ENCODE data around the gene AGAP1.
"Not testable (repeated sequence)": the region's sequence is repeated elsewhere in the genome, so short reads cannot be mapped to it uniquely, and the experiment has no call there.

The AGAP1 gene

DNA sequence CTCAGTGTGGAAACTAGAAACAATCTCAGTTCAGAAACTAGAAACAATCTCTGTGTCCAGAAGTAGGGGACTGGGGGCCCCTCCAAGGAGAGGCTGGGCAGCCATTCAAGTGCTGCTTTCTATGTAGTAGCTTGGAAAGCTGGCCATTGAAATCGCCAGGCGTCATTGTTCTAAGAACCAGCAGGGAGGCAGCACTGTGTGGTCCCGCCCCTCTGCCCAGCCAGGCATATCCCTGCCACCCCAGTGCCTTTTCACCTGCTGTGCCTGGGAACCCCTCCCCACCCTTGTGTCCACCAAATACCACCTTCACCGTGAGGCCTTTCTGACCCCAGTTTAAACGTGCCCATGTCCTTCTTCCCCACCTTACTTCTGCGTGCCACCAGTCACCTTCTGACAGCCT is 452.7 kb downstream of the AGAP1 start:
- no peak for DNase-seq (ENCODE audit: low spot score)

DNA sequence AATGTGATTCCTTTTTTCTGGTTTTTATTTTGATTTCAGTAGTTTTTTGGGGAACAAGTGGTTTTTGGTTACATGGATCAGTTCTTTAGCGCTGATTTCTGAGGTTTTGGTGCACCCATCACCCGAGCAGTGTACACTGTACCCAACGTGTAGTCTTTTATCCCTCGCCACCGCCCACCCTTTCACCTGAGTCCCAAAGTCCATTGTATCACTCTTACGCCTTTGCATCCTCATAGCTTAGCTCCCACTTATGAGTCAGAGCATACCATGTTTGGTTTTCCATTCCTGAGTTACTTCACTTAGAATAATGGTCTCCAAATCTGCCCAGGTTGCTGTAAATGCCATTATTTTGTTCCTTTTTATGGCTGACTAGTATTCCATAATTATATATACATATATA is 453.2 kb downstream of the AGAP1 start:
- DNase-seq (ENCODE audit: low spot score) = not testable (repeated sequence)

DNA sequence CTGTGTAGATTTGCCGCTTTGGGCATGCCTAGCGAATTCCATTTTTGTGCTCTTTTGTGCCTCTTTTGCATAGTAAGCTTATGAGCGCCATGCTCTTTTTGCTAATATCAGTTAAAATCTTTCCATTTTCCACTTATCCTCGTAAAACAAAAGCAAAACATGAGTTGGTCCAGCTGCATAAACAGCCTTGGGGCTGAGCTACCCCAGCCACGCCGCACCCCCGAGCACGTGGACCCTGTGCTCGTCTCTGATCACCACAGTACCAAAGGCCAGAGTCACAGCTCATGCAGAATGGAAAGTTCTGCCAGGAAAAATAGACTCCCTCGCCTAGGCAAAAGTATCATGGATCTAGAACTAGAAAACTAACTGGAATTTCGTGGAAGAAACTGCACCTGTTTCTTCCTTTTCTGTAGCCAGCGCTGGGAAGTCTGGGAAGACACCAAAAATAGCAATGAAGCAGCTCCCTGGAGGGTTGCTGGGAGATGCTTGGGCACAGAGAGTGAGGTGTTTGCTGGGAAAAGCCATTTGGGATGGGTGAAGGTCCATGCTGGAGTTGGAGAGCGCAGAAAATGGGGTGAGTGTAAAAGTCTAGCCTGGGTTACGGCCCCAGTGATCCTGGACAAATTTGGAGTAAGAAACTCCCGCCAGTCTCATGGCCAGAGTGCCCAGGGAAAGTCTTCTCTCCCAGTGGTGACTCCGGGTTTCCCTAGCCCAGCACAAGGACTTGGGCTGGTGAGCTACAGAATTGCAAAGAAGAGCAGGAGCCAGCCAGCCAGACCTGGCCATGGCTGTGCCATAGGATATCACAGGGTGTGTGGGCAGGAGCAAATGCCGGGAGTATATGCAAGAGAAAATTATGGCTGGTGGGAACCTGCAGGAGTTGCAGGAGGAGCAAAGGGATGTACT is 456.0 kb downstream of the AGAP1 start:
- DNase-seq (ENCODE audit: low spot score) = no peak

DNA sequence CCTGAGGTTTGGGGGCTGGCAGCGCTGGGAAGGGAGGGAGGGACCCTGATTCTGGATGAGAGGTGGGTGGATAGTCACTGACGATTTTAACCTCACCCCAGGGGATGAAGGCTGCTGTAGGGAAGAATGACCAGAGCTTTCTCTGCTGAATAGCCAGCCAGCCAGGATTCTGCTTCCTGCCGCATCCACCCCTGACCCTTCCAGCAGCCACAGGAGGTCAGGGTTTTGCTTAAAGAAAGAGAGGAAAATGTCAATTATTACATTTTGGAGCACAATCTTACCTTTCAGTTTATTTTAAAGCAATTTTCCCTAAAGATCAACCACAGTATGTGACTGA is 456.6 kb downstream of the AGAP1 start:
- no peak for DNase-seq (ENCODE audit: low spot score)

DNA sequence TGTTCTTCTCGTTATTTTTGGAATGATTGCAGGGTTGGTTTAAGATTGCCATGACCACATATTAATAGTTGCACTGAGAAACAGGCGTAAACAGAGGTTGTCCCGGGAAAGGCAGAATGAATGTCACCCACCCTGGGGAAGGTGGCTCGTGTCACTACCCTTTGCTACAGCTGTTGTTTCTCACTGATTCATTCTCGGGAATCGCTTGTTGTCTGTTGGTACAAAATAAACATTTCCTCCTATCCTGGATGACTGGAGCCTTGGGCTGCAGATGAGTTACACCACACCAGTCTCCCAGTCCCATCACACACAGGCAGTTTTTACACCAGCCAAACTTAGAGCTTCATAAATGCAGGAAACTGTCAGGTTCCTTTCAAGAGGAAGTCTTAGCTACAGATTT is 457.6 kb downstream of the AGAP1 start:
- no peak for DNase-seq (ENCODE audit: low spot score)

DNA sequence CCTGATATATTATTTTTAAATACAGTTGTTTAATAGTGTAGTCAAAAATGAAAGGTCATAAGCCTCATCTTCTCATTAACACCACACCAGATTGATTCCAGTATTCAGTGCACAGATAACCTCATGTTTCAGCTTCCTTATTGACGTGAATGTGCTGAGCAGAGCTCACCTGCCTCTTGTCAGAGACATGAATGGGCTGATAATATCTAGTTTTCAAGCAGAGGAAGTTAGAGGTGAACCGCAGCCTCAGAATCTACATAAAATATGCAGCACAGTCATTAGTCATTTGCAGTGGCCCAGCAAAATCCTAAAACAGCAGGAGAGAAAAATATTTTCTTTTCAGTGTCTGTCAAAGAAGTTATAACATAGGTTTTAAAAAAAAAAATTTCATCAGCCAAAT is 458.1 kb downstream of the AGAP1 start:
- peak; percentile 14 for DNase-seq (ENCODE audit: low spot score)

DNA sequence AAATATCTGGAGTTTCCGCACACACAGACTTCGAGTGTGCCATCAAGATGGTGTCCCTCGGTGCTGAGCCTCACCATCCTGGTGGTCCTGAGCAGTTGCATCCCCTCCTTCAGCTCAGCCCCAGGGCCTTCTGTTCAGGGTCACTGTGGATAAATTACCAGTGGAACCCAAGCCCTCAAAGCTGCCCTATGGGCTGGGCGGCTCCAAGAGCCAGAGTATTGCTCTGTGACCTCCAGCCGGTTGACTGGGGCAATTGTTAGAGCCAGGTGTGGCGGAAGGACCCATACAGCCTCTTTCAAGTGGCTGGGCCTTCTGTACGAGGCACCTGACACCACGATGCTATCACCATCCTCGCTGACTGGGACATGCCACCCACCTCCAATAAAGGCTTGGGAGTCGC is 458.9 kb downstream of the AGAP1 start:
- DNase-seq (ENCODE audit: low spot score) = no peak

DNA sequence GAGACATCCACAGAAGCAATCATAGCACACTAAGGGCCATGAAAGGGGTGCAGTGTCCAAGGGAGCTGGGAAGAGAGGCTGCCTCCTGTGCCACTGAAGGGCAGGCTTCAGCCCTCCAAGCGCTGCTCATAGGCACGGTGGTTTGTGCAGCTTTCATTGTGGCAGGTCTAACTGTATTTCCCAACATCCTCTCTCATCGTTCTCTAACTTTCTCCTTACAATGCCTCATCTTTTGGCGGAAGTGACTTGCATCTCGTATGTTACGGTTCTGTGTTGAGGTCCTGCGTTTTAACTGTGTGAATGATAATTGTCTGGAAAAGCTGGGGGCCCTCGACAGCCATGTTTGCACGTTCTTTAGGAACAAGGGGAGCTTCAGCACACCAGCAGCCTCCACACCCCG is 460.4 kb downstream of the AGAP1 start:
- no peak for DNase-seq (ENCODE audit: low spot score)

DNA sequence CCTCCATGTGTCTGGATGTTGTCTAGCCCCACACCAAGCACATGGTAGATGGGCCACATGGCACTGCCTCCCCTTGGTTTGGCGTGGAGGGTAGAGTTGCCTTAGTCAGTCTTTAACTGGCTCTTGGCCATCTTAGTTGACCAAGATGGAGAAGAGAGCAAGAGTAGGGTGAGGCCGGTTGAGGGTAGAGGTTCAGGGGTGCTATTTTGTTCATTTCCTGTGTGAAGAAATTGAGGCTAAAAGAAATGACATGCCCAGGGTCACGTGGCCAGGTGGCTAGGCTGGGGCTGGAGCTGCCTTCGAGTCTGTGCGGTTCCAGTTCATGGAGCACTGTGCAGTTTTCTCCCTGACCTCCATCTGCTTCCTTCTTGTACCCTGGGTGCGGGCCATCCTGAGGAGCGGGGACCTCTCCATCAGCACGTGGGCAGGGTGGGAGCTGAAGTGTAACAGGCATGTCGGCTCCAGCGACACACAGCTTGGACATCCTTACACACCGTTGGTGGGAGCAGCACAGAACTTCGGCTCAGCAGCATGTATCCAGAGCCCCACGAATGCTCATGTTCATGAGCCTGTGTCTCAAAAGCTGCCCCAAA is 461.1 kb downstream of the AGAP1 start:
- DNase-seq (ENCODE audit: low spot score) = no peak

DNA sequence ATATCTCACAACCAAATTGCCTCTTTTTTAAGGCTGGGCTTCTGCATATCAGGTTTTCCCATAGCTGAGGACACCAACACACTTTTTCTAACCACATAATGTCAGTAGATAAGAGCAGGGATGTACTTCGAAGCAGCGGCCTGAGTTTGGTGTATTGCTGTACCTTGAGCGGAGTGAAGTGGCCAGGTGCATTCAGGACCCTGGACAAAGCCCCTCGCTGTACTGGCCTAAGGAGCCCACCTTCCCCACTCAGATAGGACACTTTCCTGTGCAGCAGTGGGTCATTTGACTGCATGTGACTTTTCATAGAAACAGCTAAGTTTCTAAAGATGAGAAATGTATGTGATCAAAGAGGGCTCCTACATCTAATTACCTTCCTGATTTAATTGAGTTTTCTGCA is 461.8 kb downstream of the AGAP1 start:
- no peak for DNase-seq (ENCODE audit: low spot score)

DNA sequence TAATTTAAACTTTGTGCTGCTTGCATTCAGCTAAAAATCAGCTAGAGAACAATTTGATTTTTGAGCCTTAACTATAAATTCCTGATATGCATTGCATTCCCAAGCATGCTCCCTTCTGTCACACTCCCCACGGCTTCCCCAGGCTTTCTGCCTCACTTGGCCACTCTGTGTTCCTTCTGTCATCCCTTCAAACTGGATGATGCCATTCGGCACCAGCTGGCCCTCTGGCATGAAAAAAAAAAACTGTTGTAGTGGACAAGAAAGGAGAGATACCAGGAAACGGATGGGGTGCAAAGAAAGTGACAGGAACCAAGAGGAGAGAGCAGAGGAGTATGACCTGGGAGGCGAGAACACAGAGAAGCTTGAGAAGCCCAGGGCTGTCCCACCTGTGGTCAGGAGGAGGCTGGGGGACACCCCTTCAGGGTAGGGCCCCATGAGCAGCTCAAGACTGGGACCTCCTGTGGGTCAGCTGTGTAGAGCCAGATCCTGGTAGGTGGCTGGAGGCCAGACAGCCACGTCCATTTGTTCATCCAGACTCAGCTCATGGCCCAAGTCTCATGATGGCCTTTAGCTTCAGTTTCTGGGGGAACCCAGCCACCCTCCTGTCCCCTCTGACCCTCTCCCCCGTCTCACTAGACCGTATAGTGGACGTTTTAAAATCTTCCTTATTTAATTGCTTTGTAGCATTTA is 462.6 kb downstream of the AGAP1 start:
- DNase-seq (ENCODE audit: low spot score) = no peak

DNA sequence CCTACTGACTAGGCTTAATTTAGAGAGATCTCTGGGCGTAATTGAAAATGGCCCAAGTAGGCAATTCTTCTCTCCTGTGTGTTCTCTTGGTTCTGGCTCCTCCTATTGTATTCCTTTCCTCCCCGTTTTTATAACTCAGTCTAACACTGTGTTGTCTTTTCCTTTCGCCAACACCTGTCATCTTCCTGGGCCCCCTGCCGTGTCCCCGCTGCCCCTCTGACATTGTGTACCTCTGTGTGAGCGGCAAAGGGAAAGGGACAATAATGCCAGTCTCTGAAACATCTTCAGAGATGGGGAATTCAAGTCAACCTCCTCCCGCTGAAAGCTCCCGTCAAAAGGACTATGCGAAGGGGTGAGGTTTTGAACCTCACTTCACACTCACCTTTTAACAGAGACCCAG is 463.4 kb downstream of the AGAP1 start:
- no peak for DNase-seq (ENCODE audit: low spot score)

DNA sequence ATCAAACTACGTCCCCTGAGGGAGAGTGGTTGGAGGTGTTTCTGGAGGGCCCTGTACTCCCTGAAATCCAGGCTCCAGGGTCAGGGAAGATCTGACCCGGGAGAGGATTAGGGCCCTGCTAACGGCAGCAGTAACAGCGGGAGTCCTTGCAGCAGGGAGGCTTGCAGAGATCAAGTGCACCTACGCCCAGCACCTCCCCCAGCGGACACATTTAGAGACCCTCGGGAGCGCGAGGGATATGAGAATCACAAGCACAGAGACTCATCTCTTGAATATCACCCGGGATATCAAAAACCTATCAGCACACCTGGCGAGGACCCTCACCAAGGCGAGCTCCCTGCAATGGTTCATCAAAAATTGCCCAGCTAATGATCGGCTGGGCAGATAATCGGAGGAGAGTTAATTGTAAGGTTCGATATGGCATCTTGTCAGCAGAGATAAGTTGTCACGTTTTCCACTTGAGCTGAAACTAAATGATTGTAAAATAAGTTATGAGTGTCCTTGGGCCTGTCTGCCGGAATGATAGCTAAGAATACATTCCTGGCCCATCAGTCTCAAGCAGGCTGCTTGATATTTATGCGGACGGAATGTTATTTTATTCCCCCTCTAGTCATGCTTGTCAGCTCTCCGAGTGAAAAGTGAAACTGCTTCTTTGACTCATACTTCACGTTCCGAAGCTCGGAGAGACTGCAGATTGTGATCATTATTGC is 464.5 kb downstream of the AGAP1 start:
- no peak for DNase-seq (ENCODE audit: low spot score)

DNA sequence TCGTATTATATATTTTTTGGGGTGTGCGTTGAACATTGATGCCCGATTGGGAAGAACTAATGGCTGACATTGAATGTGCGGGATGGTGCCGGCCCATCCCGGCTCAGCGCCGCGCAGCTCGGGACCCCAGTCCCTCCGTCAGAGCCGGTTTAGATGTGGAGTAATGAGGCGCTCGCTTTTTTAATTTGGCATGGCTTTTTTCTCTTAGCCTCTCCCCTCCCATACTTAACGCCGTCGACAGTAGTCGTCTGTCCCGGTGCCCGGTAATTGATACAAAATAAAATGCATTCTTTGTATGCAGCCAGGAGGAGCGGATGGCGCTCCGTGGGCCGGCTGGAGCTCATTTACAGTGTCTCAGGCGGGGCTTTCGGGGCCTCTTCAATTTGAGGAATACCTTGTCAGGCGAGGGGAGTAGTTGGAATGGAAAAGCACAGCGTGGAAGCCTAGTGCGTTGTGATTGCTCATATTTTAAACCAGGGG is 465.1 kb downstream of the AGAP1 start:
- DNase-seq (ENCODE audit: low spot score) = no peak

DNA sequence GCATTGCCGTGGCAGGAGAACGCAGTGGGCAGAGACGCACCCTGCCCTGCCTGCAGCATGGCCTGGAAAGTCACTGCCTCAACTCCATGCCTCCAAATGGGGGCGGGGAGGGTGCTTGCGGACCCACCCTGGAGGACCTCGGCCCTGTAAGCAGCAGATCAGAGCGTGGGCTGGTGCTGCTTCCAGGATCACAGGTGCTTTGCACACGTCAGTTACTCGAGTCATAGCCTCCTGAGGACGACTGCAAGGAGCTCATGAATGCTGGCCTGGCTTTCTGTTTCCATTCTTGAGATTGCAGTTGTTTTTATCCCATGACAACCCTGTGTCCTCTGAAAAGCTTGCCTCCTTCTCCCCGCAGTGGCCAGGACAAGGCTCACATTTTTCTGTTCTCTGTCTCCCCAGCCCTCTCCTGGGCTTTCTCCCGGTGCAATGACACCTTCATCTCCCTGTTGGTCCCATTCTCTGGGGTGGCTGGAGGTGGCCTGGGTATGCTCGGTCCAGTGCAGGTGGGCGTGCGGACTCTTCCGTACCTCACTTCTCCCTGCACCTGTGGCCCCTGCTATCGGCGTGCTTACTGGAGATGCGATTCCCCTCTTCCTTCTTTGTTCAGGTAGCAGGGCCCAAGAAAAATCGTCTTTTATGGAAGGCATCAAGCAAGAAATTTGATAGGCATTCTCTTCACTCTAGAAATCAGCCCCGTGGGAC is 466.3 kb downstream of the AGAP1 start:
- no peak for DNase-seq (ENCODE audit: low spot score)

DNA sequence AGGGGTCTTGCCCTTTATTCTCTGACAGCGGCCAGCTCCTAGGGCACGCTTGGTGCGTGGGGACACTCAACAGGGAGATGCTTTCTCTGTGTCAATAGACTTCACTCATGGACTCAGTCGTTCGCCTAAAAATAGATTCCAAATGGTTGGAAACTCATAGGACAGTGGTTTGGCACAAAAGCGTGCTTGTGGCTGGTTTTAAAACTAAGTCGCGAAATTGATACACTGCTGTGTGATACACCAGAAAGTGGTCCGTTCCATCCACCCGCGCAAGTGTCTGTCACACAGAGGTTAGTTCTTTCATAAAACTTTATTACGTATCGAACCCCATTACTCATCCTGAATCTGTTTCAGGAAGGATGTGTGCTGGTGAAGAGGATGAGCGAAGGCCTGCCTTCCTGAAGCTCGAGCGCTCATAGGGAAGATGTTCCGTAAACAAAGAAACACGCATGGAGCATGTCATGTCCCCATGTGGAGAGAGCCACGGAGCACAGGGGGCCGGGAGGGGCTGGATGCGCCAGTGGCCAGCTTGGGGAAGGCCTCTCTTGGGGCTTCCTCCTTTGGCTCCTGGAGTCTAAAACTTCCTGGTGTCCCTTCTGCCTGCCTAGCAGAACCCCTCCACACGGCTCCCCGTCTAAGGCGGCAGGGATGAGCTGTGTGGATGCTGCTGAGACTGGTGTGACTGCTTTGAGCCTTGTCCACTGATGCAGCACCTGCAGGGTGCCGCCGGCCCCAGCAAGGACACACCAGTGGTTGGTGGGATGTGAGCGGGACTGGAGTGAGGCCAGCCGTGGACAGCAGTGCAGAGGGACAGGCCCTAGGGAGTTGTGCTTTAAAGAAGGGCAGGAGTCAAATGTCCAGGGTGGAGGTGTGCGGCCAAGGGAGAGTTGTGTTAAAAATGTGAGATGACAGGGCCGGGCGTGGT is 467.1 kb downstream of the AGAP1 start:
- no peak for DNase-seq (ENCODE audit: low spot score)

DNA sequence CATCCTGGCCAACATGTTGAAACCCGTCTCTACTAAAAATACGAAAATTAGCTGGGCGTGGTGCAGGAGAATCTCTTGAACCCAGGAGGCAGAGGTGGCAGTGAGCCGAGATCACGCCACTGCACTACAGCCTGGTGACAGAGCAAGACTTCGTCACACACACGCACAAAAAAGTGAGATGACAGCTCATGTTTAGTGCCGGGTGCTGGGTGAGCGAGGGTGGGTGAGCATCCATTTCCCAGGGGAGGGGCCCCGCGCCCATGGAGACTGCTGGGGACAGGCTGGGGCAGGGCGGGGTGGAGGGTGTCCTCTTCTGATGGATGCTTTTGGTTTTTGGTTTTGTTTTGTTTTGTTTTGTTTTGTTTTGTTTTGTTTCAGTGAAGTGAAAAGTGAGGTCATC is 467.9 kb downstream of the AGAP1 start:
- no peak for DNase-seq (ENCODE audit: low spot score)

DNA sequence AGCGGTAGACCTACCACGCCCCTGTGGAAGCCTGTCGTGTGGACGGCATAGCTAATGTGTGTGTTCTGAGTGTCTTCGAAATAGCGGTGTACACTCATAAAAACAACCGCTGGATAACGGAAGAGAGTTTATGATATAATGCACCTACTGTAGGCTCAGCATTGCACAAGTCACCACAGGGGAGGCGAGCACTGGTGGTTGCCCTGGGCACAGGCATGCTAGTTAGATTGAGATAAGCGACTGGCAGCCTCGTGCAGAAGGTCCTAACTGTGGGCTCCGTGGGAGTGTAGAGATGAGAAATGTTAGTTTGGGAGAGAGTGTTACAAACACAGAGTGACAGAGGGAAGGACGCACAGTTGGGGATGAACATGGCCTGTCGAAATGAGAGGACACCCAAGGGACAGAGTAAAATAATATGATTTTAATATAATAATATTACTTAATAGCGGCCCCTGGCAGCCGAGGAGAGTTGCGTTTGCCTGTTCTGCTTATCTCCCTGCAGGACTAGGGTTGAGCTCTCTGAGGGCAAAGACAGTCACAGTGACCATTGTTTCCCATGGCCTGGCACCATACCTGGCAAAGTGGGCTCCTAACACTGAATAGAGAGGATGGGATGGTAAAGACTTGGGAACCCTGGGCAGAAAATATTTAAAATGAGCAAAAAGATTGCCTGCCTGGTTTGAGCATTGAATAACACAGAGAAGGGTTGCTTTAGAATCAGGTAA is 470.2 kb downstream of the AGAP1 start:
- DNase-seq (ENCODE audit: low spot score) = no peak

DNA sequence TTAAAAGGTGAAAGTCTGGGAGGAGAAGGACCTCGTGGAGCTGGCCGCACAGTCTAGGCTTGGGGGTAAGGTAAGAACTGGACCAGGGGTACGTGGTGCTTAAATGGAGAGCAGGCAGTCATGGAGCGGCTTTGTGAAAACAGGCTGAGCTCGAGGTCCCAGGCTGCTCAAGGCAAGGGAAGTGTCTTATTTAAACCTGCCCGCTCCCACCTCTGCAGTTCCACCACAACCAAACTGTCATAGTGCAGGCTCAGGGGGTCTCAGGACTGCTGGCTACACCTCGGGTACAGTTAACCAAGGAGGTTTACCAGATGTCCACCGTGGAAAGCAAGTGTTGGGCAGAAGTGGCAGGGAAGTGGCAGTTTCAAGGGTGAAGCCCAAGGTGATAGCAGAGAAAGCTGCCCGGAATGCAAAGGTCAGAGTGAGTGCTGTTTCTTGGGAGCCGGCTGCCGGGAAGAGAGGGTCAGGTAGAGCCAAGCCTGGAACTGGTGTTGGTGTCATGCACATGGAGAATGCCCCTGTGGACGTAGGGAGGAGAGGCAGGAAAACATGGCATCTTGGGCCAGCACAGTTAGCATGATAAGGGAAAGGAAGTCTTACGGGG is 471.0 kb downstream of the AGAP1 start:
- no peak for DNase-seq (ENCODE audit: low spot score)

DNA sequence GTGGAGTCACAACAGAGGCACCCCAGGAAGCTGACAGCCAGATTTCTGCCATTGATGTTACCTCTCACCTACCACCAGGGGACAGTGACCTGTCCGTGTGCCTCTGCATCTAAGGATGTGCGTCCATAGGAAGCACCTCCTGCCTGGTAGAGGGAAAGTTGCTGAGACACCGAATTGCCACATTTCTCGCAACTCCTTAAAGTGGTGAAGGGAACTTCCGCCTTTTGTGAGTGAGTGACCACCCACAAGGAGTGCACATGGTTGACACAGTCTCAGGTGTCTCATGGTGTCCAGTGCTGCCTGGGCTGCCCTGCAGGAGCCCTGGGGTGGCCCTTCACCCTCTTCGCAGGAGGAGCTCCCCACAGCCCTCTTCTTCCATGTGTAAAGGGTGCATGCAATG is 472.6 kb downstream of the AGAP1 start:
- DNase-seq (ENCODE audit: low spot score) = no peak

Measured in kidney tubule cell (primary cell).